Liver (tissue), 3 donors: ENCODE measurements around the gene FAM53B.

ENCODE experiments used
- CTCF ChIP-seq: fragments of 150-350 bp; IDR thresholded peaks from 2 replicates; pipeline ENCODE4 v1.5.1; 2017; ENCODE audit warnings: improper control_type of control experiment, low read depth, low read length; ENCODE audit not compliant: missing input control
- JUND ChIP-seq, 2 donors: IDR thresholded peaks; 2 replicates each; pipeline ENCODE4 v1.6.1; 2016; ENCODE audit warnings: antibody characterized with exemption in 2 of 2
- MAX ChIP-seq: IDR thresholded peaks from 2 replicates; pipeline ENCODE4 v1.6.1; 2016; ENCODE audit warnings: antibody characterized with exemption
- RAD21 ChIP-seq, 2 donors: IDR thresholded peaks; 2 replicates each; pipeline ENCODE4 v1.6.1; 2016; ENCODE audit warnings: antibody characterized with exemption in 2 of 2, mild to moderate bottlenecking in 2 of 2
- REST ChIP-seq: IDR thresholded peaks from 2 replicates; pipeline ENCODE4 v1.6.1; 2016; ENCODE audit warnings: antibody characterized with exemption, mild to moderate bottlenecking
- SP1 ChIP-seq: IDR thresholded peaks from 2 replicates; pipeline ENCODE4 v1.6.1; 2018; ENCODE audit warnings: antibody characterized with exemption, mild to moderate bottlenecking
- TAF1 ChIP-seq: conservative IDR thresholded peaks from 2 replicates; pipeline ENCODE4 v1.6.1; 2016; ENCODE audit warnings: antibody characterized with exemption, mild to moderate bottlenecking
- donor health status: healthy.
- donor health status: healthy.

- TF ChIP-seq CTCF (no peak), MAX (no peak), SP1 (no peak), RAD21 (IDR thresholded peaks at IDR 0.05) (no peak), TAF1 (no peak), JUND (IDR thresholded peaks at IDR 0.05) (no peak), REST (no peak)
Measured at GRCh38 chr10:124650263-124650662, 93.9 kb downstream of the FAM53B start.
